MV-4-11 (cell line): ENCODE measurements around the gene NT5DC3.
"Not testable (repeated sequence)": the region's sequence is repeated elsewhere in the genome, so short reads cannot be mapped to it uniquely, and the experiment has no call there.

Experiments used
- DNase-seq: peaks from one replicate; lab custom pipeline; 2025; lab: John Stamatoyannopoulos, UW

The NT5DC3 gene

DNA sequence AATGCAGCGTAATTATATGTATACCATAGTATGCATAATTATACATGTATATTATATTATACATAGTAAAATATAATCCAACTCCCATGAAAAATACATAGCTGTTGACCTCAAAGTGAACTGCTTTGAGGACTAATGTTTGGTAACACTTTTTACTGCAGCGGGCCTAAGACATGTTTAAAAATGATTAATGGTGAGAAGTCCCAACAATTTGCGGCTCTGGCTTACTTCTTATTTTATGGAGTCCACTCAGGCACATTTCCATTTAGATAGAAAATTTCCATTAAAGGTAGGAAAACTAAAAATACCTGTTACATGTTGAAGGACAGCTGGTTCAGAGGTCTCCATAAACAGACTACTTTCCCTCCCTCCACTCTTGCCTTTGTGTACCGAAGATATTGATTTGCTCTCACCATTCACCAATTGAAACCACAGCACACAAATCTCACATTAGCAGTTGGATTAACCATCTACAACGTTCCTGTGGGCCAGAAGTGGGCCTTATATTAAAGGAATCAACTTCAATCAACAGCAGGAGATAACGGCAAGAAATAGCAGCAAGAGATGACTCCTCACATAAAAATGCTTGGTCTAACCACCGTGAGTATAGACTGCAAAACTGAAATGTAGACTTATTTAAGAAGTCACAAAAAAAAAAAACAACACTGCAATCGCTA, 14.1 kb upstream of the NT5DC3 start:
- no peak for DNase-seq

DNA sequence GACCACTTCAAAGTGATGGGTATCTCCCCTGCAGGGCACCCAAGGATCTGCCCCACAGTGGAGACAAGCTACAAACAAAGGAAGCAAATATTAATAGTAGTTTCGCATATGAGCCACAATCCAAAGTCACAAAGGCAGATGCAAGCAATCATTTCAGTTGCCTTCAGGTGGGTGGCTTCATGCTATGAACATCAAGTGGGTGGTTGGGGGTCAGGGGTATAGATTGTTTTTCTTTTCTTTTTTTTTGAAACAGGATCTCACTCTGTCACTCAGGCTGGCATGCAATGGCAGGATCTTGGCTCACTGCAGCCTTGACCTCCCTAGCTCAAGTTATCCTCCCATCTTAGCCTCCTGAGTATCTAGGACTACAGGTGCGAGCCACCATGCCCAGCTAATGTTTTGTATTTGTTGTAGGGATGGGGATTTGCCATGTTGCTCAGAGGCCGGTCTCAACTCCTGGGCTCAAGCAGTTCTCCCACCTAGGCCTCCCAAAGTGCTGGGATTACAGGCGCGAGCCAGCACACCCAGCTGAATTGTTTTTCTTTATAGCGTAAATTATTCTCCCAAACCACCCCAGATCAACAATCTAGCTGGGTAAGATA, 13.4 kb upstream of the NT5DC3 start:
- no peak for DNase-seq

DNA sequence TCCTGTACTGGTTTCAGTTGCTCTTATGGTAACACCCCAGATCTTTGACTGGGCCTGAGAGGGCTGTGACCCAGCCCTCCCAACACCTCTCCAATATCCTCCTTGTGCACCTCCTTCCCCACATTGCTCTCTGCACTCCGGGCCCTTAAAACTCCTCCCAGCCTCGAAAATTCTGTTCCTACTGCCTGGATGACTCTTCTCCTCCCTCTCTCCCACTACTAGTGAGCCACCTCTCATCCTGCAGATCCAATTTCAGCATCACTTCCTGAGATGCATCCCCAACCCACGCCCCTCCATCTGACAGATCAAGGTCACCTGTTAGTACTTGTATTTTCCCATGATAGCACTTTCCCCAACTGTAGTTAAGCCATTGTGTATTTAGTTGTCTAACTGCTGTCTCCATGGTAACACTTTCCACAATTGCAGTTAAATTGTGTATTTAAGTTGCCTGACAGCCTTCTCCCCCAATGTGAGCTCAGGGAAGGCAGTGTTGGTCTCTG, 11.5 kb upstream of the NT5DC3 start:
- no peak for DNase-seq

DNA sequence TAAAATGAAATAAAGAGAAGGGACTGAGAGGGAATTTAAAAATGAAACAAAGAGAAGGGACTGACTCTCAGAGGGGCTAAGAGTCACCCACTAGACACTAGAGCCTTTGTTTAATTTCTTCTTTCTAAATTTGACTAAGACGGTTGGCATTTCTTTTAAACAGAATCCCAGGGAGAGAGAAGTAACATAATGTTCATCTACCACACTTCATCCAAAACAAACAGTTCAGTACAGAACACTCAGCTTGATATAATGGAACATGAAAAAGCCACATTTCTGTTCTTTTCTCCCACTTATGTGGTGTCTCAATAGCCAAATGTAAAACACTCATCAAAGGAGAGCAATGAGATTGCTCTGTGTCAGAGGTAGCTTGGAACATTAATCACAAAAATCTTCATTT, 10.1 kb upstream of the NT5DC3 start:
- no peak for DNase-seq

DNA sequence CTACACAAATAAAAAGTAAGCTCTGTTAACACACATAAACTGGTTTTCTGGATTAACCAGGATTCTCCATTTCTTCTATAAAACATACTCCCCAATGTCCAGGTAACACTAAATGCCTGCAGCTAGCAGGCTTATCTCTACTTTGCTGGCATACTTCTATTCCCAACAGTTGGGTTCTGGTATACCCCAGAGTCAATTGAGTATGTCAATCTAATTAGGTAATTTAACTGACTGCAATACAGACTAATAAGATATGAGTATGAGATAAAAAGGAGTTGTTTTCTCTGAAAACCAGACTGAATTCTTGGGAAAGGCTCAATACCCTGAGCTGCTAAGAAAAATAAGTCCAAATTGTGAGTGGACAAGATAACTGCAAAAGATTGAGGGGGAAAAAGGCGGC, 9.4 kb upstream of the NT5DC3 start:
- DNase-seq = no peak

DNA sequence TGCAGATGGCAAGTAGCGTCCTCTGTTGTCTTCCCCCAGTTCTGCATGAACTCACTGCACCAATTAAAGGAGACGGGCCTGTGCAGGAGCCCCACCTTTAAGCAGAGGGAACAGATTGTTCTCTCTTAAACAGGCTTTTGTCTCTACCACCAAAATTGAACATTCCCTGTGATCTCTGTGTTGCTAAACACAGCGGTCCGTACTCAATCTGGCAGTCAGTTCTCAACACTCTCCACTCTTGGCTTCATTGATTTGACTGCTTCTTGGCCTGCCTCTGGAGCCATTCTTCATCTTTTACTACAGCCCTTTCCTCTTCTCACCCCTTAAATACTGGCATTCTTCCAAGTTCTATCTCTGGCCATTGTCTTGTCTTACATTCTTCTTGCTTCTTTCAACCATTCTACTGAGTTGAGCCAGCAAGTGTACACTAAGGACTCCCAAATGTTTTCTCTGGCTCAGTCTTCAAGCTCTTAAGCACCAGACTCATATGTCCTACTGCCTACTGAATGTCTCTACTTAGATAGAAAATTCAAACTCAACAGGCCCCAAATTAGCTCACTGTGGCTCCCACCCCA, 8.0 kb upstream of the NT5DC3 start:
- no peak for DNase-seq

DNA sequence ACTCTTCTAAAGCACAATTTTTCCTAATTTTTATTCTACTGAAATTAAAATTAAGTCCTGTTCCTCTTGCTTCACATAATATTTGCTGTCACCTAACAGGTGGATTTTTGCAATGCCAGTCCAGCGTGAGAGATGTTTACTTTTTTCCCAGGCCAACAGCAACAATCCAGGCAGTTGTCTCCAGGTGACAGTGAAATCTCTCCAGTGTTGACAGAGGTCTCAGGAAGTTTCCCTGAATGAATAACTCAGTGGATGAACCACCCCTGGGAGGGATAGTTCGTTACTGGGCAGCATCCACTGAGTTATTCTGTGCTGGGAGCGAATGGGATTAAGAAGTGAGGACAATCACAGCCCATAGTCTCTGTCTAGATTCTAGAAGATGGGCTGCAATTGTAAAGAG, 7.1 kb upstream of the NT5DC3 start:
- no peak for DNase-seq

DNA sequence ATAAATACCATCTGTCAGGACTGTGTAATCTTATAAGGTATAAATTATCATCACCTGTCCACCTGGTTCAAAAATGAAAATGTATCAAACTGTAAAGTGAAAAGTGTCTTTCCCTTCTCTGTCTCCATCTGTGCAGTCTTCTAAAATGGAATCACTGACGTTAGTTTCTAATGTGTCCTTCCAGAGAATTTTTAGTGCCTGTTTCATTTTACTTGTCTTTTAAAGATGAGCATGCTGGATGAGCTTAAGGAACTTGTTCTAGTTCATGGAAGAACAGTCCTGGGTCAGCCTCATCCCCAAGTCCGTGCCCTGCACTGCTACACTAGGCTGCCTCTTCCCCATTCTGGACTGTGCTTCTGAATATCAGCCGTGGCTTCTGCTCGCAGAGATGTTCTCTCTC, 5.4 kb upstream of the NT5DC3 start:
- no peak for DNase-seq

DNA sequence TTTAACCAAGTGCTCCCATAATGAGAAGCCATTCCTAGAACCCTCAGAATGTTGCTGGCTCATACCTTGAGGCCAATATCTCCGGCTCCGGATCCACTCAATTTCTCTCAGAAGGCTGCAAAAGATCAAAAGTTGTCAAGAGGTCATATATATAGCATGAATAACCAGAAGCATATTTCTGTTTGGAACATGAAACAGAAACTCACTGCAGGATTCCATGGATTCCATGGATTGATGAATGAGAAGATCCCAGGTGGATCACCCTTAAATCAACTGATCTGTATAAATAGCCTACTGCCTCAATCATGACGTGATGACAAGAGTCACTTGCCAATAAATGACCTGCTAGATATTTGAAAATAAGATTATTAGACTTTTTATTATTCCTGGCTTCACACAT, 3.3 kb upstream of the NT5DC3 start:
- DNase-seq = no peak

DNA sequence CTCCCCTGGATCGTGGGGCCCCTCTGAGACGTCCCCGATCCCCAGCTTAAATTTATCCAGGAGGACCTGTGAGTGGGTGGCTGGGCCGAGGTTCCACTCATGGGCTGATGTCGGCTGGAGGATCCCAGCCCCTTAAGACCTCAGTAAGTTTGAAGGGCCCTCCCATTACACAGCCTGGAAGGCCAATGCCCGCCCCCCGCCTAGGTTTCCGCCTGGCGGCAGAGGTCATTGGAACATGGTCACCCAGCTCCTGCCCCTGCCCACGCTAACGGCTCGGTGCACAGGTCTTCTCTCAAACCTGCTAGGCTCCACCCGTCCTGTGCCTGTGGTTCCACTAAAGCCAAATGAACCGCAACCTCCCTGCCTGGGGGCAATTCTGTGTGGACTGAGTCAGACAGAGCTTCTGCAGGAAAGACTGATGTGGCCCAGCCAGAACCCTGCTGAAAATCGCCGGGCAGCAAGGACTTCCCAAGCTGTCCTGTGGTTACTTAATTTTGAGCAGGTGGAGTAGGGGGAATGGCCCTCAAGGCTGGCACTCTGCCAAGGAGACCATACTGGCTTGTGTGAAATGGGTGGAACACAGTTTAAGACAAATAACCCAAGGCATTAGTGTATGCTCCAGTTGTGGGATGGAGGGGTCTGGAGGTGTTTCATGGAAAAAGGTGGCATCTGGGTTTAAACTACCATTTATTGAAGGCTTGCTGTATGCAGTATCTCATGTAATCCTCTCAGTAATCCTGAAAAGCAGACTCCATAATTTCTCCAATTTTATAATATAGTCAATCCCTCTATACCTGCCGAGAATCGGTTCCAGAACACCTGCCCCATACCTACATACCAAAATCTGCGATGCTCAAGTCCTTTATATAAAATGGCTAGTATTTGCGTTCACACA, 903 bp upstream of the NT5DC3 start:
- peak; percentile 85 for DNase-seq

DNA sequence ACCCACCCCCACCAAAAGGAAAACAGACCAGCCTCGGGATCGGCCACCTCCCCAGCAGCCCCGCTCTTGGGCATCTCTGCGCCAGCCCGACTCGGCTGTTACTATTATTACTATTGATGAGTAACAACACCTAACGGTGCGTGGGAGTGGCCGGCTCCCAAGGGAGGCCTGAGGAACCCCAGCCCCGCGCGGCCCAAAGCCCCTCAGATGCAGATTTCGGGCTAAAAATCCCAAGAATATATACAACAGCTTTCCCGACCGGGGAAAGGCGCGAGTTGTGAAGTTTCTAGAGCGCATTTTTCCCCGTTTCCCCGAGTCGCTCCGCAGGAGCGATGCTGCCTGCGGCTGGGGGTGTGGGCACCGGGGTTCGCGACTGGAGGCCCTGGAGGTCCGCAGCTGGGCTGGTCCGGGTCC, 565 bp downstream of the NT5DC3 start:
- DNase-seq = no peak

DNA sequence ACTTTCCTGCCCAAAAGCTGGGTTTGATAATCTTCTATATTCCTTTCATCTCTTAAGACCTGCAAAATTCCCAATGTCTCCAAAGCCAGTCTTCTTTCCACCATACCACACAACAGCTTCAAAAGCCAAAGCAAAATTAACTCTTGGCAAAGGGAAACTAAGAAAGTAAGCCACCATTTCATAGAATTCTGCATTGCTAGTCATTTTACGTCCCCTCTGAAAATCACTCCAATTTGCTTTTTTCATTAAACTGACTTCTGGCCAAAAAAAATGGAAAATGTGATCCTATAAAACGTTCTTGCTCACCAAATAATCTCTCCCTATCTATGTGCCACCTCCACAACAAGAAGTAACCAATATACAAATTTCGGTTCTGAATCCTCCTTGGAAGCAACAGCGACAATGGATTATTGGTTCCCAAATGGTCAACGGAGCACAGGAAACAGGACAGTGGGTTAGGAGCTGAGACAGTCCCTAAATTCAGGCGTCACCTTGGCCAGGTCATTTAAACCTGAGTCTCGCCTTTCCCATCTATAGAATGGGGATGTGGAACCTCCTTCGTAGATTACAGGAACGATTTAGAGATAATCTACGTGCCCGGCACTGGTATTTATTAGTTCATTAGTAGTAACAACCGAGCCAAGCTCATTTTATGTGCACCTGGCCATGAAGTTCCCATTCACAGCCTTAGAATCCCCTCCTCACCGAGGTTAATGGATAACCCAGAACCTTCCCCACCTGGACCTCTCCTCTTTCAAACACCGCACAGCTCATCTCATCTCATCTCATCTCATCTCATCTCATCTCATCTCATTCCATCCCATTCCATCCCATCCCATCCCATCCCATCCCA, 1.2 kb downstream of the NT5DC3 start:
- no peak for DNase-seq

DNA sequence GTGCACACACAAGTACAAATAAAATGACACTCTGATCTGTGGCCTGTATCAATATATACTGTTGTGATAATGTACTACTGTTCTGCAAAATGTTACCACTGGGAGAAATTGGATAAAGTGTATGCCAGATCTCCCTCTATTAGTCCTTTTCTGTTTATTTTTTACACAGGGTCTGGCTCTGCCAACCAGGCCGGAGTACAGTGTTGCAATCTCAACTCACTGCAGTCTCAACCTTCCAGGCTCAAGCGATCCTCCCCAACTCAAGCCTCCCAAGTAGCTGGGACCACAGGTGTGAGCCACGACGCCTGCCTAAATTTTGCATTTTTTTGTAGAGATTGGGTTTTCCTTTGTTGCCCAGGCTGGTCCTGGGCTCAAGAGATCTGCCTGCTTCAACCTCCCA, 1.9 kb downstream of the NT5DC3 start:
- no peak for DNase-seq

DNA sequence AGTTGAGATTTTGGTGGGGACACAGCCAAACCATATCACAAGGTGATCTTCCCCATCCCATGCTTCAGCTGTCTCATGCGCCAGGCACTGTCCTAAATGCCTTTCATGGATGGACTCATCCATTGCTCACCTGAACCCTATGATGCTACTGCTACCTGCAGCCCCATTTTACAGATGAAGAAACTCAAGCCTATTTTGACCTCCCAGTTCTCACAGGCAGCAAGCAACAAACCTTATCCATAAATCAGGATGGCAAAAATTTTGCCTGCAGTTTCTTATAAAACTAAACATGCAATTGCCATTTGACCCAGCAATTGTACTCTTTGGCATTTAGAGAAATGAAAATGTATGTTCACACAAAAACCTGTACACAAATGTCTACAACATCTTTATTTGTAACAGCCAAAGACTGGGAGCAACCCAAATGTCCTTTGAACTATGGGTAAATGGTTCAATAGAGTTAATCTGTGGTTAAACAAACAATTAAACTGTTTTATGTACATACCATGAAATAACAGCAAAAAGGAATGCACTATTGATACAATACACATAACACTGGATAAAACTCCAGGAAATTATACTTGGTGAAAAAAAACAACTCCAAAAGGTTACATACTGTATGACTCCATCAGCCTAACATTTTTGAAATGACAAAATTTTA, 2.6 kb downstream of the NT5DC3 start:
- DNase-seq = no peak

DNA sequence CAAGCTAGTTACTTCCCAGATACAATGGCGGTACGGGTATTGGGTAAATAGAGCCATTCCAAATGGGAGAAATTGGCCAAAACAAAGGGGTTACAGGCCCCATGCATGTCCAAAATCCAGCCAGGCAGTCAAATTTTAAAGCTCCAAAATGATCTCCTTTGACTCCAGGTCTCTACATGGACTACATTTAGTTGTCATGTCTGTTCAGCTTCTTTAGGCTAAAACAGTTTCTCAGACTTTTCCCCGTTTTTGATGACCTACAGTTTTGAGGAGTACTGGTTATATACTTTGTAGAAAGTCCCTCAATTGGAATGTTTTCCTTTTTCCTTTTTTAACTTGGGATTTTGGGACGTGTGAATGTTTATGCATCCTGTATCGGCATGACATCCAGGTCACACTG, 4.7 kb downstream of the NT5DC3 start:
- DNase-seq = no peak

DNA sequence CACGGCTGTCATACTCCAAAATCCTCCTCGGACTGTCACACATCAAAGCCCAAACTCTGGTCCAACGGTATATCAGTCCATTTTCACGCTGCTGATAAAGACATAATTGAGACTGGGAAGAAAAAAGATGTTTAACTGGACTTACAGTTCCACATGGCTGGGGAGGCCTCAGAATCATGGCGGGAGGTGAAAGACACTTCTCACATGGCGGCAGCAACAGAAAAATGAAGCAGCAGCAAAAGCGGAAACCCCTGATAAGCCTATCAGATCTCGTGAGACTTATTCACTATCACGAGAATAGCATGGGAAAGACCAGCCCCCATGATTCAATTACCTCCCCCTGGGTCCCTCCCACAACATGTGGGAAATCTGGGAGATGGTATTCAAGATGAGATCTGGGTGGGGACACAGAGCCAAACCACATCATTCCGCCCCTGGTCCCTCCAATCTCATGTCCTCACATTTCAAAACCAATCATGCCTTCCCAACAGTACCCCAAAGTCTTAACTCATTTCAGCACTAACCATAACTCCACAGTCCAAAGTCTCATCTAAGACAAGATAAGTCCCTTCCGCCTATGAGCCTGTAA, 5.2 kb downstream of the NT5DC3 start:
- DNase-seq = not testable (repeated sequence)

DNA sequence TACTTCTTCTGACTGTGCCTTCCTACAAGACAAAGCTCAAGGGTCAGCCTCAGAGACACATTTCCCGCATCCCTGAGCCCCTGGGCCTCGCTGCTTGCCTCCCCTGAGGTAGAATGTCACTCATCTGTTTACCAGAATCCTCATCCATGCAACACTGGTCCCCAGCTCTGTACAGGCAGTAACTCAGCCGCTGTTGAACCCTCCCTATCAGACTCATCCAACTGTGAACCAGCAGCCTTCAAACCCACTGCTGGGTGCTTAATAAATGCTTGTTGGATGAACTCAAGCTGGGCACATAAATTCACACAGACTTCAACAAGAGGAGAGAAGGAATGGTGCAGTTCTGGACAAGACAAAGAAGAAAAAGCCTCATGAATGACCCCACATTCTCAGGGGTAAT, 6.1 kb downstream of the NT5DC3 start:
- no peak for DNase-seq

DNA sequence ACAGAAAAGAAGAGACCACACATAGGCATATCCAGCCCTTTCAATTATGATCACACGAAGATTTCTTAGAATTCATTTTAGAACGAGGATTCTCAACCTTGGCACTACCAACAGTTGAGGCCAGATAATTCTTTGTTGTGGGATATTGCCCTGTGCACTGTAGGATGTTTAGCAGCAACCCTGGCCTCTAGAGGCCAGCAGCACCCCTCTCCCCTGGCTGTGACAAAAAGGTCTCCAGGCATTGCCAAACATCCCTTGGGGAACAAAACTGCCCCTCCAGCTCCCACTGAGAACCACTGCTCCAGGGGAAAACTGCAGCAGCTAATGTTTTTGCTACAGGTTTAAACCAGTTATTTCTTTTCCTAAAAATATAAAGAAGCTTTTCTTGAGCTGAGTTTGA, 7.1 kb downstream of the NT5DC3 start:
- DNase-seq = no peak

DNA sequence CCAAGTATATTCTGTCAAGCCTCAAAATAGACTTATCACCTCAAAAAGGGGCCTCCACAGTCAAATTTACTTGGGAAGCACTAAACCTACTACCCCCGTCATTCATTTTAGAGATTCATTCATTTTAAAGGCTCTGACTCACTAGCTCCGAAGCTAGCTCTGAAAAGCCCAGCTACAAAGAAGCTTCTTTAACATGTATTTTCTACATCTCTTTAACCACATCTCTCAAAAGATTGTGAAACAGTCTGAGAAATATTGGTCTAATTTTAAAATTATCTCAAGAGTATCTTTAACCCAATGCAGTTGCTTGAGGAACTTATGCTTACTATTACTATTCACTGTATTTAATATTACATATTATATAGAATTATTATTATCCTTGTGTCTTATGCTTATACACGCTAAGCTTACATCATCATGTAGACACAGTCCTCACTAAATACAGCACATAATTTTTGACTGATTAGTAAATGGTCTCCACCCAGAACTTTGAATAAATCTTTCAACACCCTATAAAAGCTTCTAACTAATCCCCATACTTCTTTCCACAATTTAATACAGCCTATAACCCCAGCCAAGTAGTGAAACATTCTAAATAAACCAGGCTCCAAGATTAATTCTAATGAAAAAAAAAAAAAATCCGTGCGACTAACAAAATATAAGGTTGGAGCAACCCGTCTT, 7.8 kb downstream of the NT5DC3 start:
- DNase-seq = peak; percentile 29
